ENCODE measurements around the gene MYO6. TPM values are rescaled to one million over a fixed set of nuclear protein-coding genes. Genes with fewer than 3 reads are reported as not detected.
A peak's percentile ranks its signal among the peaks of the same experiment; 100 is the strongest.

Gene MYO6
- total RNA-seq, 1 donor from 2014 or later, result 66.2 TPM

DNA sequence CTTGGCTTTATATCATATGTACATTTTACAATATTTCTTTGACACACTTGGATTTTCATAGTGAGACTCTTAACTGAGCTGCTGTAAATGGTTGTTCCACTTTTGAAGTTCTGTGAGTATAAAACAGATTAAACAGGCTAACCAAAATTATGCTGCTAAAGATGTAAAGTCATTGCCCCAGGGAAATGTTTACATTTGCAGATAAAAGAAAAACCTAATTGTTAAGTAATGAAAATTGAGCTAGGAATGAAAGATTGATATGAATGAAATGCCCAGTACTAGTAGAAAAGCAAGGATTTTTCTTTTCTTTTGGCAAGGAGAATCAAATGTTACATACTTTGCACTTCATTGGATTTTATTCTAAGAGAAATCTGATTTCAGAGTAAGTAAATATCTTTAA is 164.0 kb downstream of the MYO6 start:
- ATAC-seq (no peak), DNase-seq (no peak)
- intact Hi-C loops (cut with DNase I), result no loop called here
- Histone ChIP-seq H3K27ac (no peak overlapping the region), H3K9me3 (no peaks in the 10 kb centered on the region), H3K4me1 (no peaks in the 10 kb centered on the region), H3K36me3 (peaks cover 25% of the 10 kb centered on the region), H3K27me3 (no peaks in the 10 kb centered on the region), H3K4me3 (no peak overlapping the region)
- TF ChIP-seq, protein P1, sequence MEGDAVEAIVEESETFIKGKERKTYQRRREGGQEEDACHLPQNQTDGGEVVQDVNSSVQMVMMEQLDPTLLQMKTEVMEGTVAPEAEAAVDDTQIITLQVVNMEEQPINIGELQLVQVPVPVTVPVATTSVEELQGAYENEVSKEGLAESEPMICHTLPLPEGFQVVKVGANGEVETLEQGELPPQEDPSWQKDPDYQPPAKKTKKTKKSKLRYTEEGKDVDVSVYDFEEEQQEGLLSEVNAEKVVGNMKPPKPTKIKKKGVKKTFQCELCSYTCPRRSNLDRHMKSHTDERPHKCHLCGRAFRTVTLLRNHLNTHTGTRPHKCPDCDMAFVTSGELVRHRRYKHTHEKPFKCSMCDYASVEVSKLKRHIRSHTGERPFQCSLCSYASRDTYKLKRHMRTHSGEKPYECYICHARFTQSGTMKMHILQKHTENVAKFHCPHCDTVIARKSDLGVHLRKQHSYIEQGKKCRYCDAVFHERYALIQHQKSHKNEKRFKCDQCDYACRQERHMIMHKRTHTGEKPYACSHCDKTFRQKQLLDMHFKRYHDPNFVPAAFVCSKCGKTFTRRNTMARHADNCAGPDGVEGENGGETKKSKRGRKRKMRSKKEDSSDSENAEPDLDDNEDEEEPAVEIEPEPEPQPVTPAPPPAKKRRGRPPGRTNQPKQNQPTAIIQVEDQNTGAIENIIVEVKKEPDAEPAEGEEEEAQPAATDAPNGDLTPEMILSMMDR (IDR thresholded peaks at IDR 0.05), result no peak

- H3K36me3 ChIP-seq, result peaks cover 10% of the 10 kb centered on the region
- no peaks in the 10 kb centered on the region for H3K9me3 ChIP-seq
- intact Hi-C loops (cut with DNase I), result no loop called here
- TF ChIP-seq, protein P1 (IDR thresholded peaks at IDR 0.05), result no peak
- no peaks in the 10 kb centered on the region for H3K4me1 ChIP-seq
- ATAC-seq (no peak), DNase-seq (no peak)
- no peaks in the 10 kb centered on the region for H3K27me3 ChIP-seq
- no peak overlapping the region for H3K27ac ChIP-seq
- no peak overlapping the region for H3K4me3 ChIP-seq
These were observed 173.2 kb downstream of the MYO6 start for GRCh38 chr6:75922226-75922625.

DNA sequence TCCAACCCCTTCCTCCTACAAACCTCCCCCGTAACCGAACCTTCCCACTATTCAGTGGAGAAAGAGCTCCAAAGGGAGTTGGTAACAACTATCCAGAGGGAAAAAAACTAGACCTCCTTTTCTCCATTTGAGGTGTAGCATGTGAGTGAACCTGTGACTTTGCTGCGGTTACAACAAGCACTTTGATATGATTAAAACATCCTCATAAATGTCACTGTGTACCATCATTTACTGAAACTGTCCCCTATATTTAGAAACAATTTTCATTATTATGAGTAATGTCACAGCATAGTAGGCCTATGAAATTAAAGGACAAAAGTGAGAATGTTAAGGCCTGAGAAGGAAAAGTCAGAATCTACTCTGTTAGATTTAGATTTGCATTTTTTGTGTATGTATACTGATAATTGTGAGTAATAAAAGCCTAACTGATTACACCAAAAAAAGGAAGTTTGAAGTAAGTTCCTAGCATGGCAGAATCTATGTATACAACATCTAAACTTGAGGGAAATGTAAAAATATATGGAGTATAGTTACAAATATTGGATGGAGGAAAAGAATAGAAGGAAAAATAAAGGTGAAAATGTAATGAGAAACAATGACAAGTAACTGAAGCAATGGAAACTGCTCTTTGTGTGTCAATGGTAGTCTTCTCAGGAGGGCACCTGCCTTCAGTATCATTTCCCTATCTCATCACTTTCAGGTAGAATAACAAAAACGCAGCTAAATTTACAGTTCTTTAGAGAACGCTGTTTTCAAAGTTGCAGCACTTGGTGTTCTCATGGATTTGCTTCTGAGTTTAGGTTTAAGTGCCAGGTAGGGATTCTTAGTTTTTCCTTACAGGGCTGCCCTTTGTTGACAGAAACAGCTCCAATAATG is 177.5 kb downstream of the MYO6 start:
- Histone ChIP-seq H3K36me3 (no peaks in the 10 kb centered on the region), H3K9me3 (no peaks in the 10 kb centered on the region), H3K27me3 (no peaks in the 10 kb centered on the region), H3K4me1 (no peaks in the 10 kb centered on the region), H3K4me3 (no peak overlapping the region), H3K27ac (no peak overlapping the region)
- DNase-seq (no peak), ATAC-seq (no peak)
- TF ChIP-seq, protein P1 (IDR thresholded peaks at IDR 0.05), result no peak
- intact Hi-C loops (cut with DNase I), result no loop called here

DNA sequence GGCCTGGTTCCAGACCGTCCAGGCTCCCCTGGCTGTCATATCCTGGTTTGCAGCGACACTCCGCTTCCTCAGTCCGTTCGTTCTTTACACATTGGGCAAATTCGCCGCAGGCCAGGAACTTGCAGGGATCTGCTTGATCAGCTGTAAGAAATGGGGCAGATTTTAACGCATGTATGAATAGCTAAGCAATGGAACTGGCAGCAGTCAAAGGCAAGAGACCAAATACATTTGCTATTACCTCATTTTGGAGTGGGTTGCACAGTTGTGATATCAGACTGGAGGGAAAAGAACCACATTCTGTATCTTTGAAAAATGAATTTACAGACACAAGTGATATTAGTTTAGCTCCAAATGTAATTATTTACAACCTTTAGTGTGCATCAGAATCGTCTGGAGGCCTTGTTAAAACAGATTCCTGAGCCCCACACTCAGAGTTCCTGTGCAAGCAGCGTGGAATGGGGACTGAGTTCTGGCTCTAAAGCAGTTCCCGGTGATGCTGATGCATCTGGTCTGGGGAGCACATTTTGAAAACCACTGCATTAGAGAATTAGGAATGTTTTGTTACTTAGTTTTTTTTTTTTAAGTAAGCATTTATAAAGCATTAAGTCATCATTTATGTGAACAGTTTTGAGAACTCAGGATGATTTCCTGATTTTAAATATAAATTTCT is 182.1 kb downstream of the MYO6 start:
- no peak overlapping the region for H3K27ac ChIP-seq
- ATAC-seq (no peak), DNase-seq (no peak)
- no peak overlapping the region for H3K4me3 ChIP-seq
- no peaks in the 10 kb centered on the region for H3K36me3 ChIP-seq
- H3K4me1 ChIP-seq, result peaks cover 10% of the 10 kb centered on the region
- intact Hi-C loops (cut with DNase I), result no loop called here
- H3K9me3 ChIP-seq, result no peaks in the 10 kb centered on the region
- H3K27me3 ChIP-seq, result peaks cover 7% of the 10 kb centered on the region
- TF ChIP-seq, protein P1 (IDR thresholded peaks at IDR 0.05), result no peak

- no peak overlapping the region for H3K27ac ChIP-seq
- TF ChIP-seq, protein P1 (IDR thresholded peaks at IDR 0.05), result peak; percentile 35
- ATAC-seq, result no peak
- DNase-seq, result no peak
- intact Hi-C loops (cut with DNase I), result no loop called here
- H3K9me3 ChIP-seq, result no peaks in the 10 kb centered on the region
- peaks cover 7% of the 10 kb centered on the region for H3K27me3 ChIP-seq
- H3K36me3 ChIP-seq, result no peaks in the 10 kb centered on the region
- H3K4me3 ChIP-seq, result no peak overlapping the region
- peaks cover 10% of the 10 kb centered on the region for H3K4me1 ChIP-seq
These were observed 183.0 kb downstream of the MYO6 start for GRCh38 chr6:75932067-75932466.
